A549 (cell line): ENCODE measurements around the gene MMP24.

ENCODE experiments used
- CEBPB ChIP-seq, 2 experiments: fragments of >200 bp in 1 of 2; sonication (Bioruptor Twin) in 1 of 2; formaldehyde crosslinking in 1 of 2; IDR thresholded peaks; 2 replicates each; pipeline ENCODE4 v1.6.1; 2012 to 2016
- CHD2 ChIP-seq: fragments of 150-350 bp; IDR thresholded peaks from 2 replicates; pipeline ENCODE4 v1.6.1; 2014; ENCODE audit warnings: low read length; ENCODE audit not compliant: partially characterized antibody
- CTCF ChIP-seq: fragments of >200 bp; sonication (Bioruptor Twin); formaldehyde crosslinking; IDR thresholded peaks from 3 replicates; pipeline ENCODE4 v1.5.1; 2016
- EP300 ChIP-seq, 2 experiments: fragments of >200 bp; sonication (Bioruptor Twin); formaldehyde crosslinking; IDR thresholded peaks; 2 replicates in 1 of 2; 3 replicates in 1 of 2; pipeline ENCODE4 v1.6.1; 2016 to 2017
- ESRRA ChIP-seq: fragments of 150-350 bp; IDR thresholded peaks from 2 replicates; pipeline ENCODE4 v1.6.1; 2014; ENCODE audit warnings: mild to moderate bottlenecking, low read length, borderline replicate concordance
- FOSL2 ChIP-seq, 2 experiments: fragments of 450-650 bp in 1 of 2; fragments of >200 bp in 1 of 2; sonication (Bioruptor Twin) in 1 of 2; formaldehyde crosslinking; IDR thresholded peaks; 2 replicates each; pipeline versions ENCODE4 v1.5.0 to v1.6.1; 2016 to 2020; ENCODE audit warnings: mild to moderate bottlenecking in 1 of 2, moderate library complexity in 1 of 2
- FOXS1 ChIP-seq: fragments of 250-450 bp; sonication (Bioruptor Pico); IDR thresholded peaks from 2 replicates; pipeline ENCODE4 v1.5.0; 2020; ENCODE audit warnings: mild to moderate bottlenecking, moderate library complexity
- JUNB ChIP-seq: fragments of >200 bp; sonication (Bioruptor Twin); formaldehyde crosslinking; IDR thresholded peaks from 2 replicates; pipeline ENCODE4 v1.6.1; 2016
- MAFK ChIP-seq: fragments of 450-650 bp; IDR thresholded peaks from 2 replicates; pipeline ENCODE4 v1.6.1; 2014; ENCODE audit not compliant: partially characterized antibody
- POLR2A ChIP-seq: IDR thresholded peaks from 2 replicates; pipeline ENCODE4 v1.6.1; 2012; ENCODE audit warnings: mild to moderate bottlenecking, low read length
- RFX5 ChIP-seq: fragments of 450-650 bp; IDR thresholded peaks from 2 replicates; pipeline ENCODE4 v1.7.1; 2014; ENCODE audit warnings: antibody characterized with exemption, mild to moderate bottlenecking, moderate library complexity
- TF ChIP-seq, protein P1 (sequence below): fragments of 200-600 bp; sonication (generic); IDR thresholded peaks from 2 replicates; pipeline ENCODE4 v1.6.1; 2016; ENCODE audit warnings: antibody characterized with exemption, mild to moderate bottlenecking, moderate library complexity
- TF ChIP-seq, protein P2 (sequence below): fragments of >200 bp; sonication (Bioruptor Twin); formaldehyde crosslinking; IDR thresholded peaks from 3 replicates; pipeline ENCODE4 v1.6.1; 2016

GRCh38 chr20:35304956-35305355, 78.5 kb downstream of the MMP24 start:
- TF ChIP-seq EP300 (IDR thresholded peaks at IDR 0.05) (no peak), MAFK (no peak), CTCF (no peak), POLR2A (no peak), ESRRA (no peak), CEBPB (IDR thresholded peaks at IDR 0.05) (no peak), CHD2 (no peak), RFX5 (no peak), JUNB (no peak), FOSL2 (IDR thresholded peaks at IDR 0.05) (no peak), FOSL2 (CRISPR knock-in tag; IDR thresholded peaks at IDR 0.05) (no peak), FOXS1 (CRISPR knock-in tag) (no peak)
- TF ChIP-seq, protein P1, sequence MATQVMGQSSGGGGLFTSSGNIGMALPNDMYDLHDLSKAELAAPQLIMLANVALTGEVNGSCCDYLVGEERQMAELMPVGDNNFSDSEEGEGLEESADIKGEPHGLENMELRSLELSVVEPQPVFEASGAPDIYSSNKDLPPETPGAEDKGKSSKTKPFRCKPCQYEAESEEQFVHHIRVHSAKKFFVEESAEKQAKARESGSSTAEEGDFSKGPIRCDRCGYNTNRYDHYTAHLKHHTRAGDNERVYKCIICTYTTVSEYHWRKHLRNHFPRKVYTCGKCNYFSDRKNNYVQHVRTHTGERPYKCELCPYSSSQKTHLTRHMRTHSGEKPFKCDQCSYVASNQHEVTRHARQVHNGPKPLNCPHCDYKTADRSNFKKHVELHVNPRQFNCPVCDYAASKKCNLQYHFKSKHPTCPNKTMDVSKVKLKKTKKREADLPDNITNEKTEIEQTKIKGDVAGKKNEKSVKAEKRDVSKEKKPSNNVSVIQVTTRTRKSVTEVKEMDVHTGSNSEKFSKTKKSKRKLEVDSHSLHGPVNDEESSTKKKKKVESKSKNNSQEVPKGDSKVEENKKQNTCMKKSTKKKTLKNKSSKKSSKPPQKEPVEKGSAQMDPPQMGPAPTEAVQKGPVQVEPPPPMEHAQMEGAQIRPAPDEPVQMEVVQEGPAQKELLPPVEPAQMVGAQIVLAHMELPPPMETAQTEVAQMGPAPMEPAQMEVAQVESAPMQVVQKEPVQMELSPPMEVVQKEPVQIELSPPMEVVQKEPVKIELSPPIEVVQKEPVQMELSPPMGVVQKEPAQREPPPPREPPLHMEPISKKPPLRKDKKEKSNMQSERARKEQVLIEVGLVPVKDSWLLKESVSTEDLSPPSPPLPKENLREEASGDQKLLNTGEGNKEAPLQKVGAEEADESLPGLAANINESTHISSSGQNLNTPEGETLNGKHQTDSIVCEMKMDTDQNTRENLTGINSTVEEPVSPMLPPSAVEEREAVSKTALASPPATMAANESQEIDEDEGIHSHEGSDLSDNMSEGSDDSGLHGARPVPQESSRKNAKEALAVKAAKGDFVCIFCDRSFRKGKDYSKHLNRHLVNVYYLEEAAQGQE, result no peak
- TF ChIP-seq, protein P2, sequence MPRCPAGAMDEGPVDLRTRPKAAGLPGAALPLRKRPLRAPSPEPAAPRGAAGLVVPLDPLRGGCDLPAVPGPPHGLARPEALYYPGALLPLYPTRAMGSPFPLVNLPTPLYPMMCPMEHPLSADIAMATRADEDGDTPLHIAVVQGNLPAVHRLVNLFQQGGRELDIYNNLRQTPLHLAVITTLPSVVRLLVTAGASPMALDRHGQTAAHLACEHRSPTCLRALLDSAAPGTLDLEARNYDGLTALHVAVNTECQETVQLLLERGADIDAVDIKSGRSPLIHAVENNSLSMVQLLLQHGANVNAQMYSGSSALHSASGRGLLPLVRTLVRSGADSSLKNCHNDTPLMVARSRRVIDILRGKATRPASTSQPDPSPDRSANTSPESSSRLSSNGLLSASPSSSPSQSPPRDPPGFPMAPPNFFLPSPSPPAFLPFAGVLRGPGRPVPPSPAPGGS, result no peak
